ENCODE measurements around the gene PRND.

DNA sequence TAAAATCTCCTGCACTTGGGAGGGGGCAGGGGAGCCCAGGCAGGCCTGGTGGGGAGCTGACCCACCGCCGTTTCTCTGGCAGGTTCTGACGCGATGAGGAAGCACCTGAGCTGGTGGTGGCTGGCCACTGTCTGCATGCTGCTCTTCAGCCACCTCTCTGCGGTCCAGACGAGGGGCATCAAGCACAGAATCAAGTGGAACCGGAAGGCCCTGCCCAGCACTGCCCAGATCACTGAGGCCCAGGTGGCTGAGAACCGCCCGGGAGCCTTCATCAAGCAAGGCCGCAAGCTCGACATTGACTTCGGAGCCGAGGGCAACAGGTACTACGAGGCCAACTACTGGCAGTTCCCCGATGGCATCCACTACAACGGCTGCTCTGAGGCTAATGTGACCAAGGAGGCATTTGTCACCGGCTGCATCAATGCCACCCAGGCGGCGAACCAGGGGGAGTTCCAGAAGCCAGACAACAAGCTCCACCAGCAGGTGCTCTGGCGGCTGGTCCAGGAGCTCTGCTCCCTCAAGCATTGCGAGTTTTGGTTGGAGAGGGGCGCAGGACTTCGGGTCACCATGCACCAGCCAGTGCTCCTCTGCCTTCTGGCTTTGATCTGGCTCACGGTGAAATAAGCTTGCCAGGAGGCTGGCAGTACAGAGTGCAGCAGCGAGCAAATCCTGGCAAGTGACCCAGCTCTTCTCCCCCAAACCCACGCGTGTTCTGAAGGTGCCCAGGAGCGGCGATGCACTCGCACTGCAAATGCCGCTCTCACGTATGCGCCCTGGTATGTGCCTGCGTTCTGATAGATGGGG is 3.0 kb downstream of the PRND start:
- TF ChIP-seq EZH2 (IDR thresholded peaks at IDR 0.05; ENCODE audit: insufficient read depth, low read length), result no peak
- TF ChIP-seq, protein P1, sequence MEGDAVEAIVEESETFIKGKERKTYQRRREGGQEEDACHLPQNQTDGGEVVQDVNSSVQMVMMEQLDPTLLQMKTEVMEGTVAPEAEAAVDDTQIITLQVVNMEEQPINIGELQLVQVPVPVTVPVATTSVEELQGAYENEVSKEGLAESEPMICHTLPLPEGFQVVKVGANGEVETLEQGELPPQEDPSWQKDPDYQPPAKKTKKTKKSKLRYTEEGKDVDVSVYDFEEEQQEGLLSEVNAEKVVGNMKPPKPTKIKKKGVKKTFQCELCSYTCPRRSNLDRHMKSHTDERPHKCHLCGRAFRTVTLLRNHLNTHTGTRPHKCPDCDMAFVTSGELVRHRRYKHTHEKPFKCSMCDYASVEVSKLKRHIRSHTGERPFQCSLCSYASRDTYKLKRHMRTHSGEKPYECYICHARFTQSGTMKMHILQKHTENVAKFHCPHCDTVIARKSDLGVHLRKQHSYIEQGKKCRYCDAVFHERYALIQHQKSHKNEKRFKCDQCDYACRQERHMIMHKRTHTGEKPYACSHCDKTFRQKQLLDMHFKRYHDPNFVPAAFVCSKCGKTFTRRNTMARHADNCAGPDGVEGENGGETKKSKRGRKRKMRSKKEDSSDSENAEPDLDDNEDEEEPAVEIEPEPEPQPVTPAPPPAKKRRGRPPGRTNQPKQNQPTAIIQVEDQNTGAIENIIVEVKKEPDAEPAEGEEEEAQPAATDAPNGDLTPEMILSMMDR (IDR thresholded peaks at IDR 0.05; ENCODE audit: insufficient read depth, low read depth, low read length), result no peak
